Common myeloid progenitor, CD34-positive (primary cell): ENCODE data around the gene ARHGEF2.
A peak's percentile ranks its signal among the peaks of the same experiment; 100 is the strongest.

Source experiments
- CTCF ChIA-PET: fragments of 350-600 bp; sonication (Branson Sonifier 250); formaldehyde crosslinking; loops from one replicate; lab custom pipeline; 2021; ENCODE audit warnings: antibody characterized with exemption; lab: Charles Lee
- POLR2A ChIA-PET: fragments of 350-600 bp; sonication (Branson Sonifier 250); formaldehyde crosslinking; loops from one replicate; lab custom pipeline; 2021; ENCODE audit warnings: antibody characterized with exemption; lab: Charles Lee
- DNase-seq, 3 donors: peaks; one replicate each; pipeline versions ENCODE4 v3.0.0 to v3.0.0-alpha.2; 2013
- H3K27ac ChIP-seq, 2 experiments: 1 replicate in 1 of 2; 2 replicates in 1 of 2; pipeline ENCODE4 v1.7.0; 2013; ENCODE audit warnings: inconsistent platforms in 2 of 2, low read length in 2 of 2, mild to moderate bottlenecking in 2 of 2, low read depth in 1 of 2, moderate library complexity in 1 of 2; ENCODE audit not compliant: severe bottlenecking in 2 of 2, insufficient read depth in 1 of 2, poor library complexity in 1 of 2
- H3K27me3 ChIP-seq, 5 experiments: replicated peaks in 2 of 5; 1 replicate in 3 of 5; 2 replicates in 2 of 5; pipeline versions ENCODE4 v1.6.1 to v1.7.0; 2013; ENCODE audit warnings: low read length in 4 of 5, mild to moderate bottlenecking in 2 of 5, moderate library complexity in 2 of 5, inconsistent platforms in 1 of 5; ENCODE audit not compliant: insufficient read depth in 5 of 5, control insufficient read depth in 4 of 5
- H3K36me3 ChIP-seq, 4 experiments: 1 replicate in 2 of 4; 2 replicates in 2 of 4; pipeline versions ENCODE4 v1.6.1 to v1.7.0; 2013; ENCODE audit warnings: low read length in 3 of 4, control low read depth in 1 of 4, mild to moderate bottlenecking in 1 of 4; ENCODE audit not compliant: control insufficient read depth in 4 of 4, insufficient read depth in 4 of 4
- H3K4me1 ChIP-seq, 4 experiments: 1 replicate in 3 of 4; 2 replicates in 1 of 4; pipeline versions ENCODE4 v1.6.1 to v1.7.1; 2013; ENCODE audit warnings: low read length in 3 of 4, mild to moderate bottlenecking in 3 of 4, control low read depth in 1 of 4, inconsistent platforms in 1 of 4, moderate library complexity in 1 of 4; ENCODE audit not compliant: control insufficient read depth in 4 of 4, insufficient read depth in 4 of 4; ENCODE audit errors: control extremely low read depth in 1 of 4
- H3K4me3 ChIP-seq, 7 experiments: 1 replicate in 4 of 7; 2 replicates in 3 of 7; pipeline versions ENCODE4 v1.5.1 to v1.7.0; 2013; ENCODE audit warnings: mild to moderate bottlenecking in 7 of 7, low read length in 6 of 7, moderate library complexity in 6 of 7, inconsistent platforms in 2 of 7, low read depth in 2 of 7, control low read depth in 1 of 7; ENCODE audit not compliant: insufficient read depth in 4 of 7, control insufficient read depth in 1 of 7; ENCODE audit errors: extremely low read depth in 1 of 7
- H3K9me3 ChIP-seq, 5 experiments: 1 replicate in 4 of 5; 2 replicates in 1 of 5; pipeline versions ENCODE4 v1.6.1 to v1.7.1; 2013; ENCODE audit warnings: low read length in 4 of 5, mild to moderate bottlenecking in 2 of 5, inconsistent platforms in 1 of 5, low read depth in 1 of 5, moderate library complexity in 1 of 5; ENCODE audit not compliant: control insufficient read depth in 4 of 5, insufficient read depth in 2 of 5; ENCODE audit errors: control extremely low read depth in 1 of 5
- WGBS: methylation state at CpG from one replicate; pipeline ENCODE4 v1.1.5; 2013; ENCODE audit not compliant: insufficient coverage; 5-methylcytosine and 5-hydroxymethylcytosine counted together

Gene ARHGEF2

DNA sequence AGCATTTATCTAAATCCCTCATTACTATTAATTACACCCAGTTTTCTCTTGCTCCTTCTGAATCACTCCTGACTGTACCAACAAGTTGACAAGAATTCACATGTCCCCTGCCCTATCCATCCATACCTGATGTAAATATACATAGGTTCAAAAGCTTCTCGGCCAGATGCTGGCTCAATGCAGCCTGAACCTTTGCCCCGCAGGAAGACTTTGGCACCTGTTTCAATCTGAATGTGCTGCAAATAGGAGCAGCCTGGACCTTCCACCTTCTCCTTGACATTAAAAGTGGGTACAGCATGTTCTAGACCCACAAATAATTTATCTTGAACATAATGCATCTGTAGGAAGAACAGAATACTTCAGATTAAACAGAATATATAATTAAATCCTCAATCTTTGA lies 52.8 kb downstream of the ARHGEF2 start:
- WGBS: 100% methylated on average over 2 of the region's 2 CpGs
- no peaks in the 10 kb centered on the region for H3K27me3 ChIP-seq
- CTCF ChIA-PET: no interaction called here
- H3K4me3 ChIP-seq: no peak overlapping the region
- H3K4me1 ChIP-seq: no peaks in the 10 kb centered on the region
- no peak for DNase-seq
- peaks cover 43 to 88% (median 66%) of the 10 kb centered on the region in 4 experiments for H3K36me3 ChIP-seq
- POLR2A ChIA-PET: interaction anchor here (0.6 kb wide), 1 partner anchor 324 kb away, joined by 3 read pairs; no protein-coding TSS in a partner anchor
- H3K27ac ChIP-seq: no peak overlapping the region
- no peaks in the 10 kb centered on the region for H3K9me3 ChIP-seq

GRCh38 chr1:155920717-155921116 lies 57.6 kb downstream of the ARHGEF2 start:
- H3K9me3 ChIP-seq: no peaks in the 10 kb centered on the region
- H3K36me3 ChIP-seq: peaks cover 34 to 87% (median 60%) of the 10 kb centered on the region in 4 experiments
- H3K4me3 ChIP-seq: no peak overlapping the region
- H3K27ac ChIP-seq: no peak overlapping the region
- H3K4me1 ChIP-seq: no peaks in the 10 kb centered on the region
- CTCF ChIA-PET: interaction anchor here (1.6 kb wide), 1 partner anchor 17 kb away, joined by 9 read pairs; no protein-coding TSS in a partner anchor
- no peaks in the 10 kb centered on the region for H3K27me3 ChIP-seq
- 90% methylated on average over 2 of the region's 3 CpGs for WGBS
- POLR2A ChIA-PET: no interaction called here
- no peak for DNase-seq

- no peak for DNase-seq
- 100% methylated on average over 1 of the region's 2 CpGs for WGBS
- Histone ChIP-seq H3K9me3 (no peaks in the 10 kb centered on the region), H3K4me3 (no peak overlapping the region), H3K27me3 (no peaks in the 10 kb centered on the region), H3K4me1 (no peaks in the 10 kb centered on the region), H3K27ac (no peak overlapping the region), H3K36me3 (peaks cover 32 to 90% (median 57%) of the 10 kb centered on the region in 4 experiments)
- ChIA-PET POLR2A (interaction anchor here (1.1 kb wide), 1 partner anchor 15 kb away, joined by 3 read pairs; the partner anchor contains the start of gene KHDC4), CTCF (interaction anchor here (1.1 to 1.3 kb wide), 2 partner anchors 14 to 70 kb away, joined by 3 read pairs; partner anchors contain the start of gene KHDC4)
These were observed 58.5 kb downstream of the ARHGEF2 start for GRCh38 chr1:155919801-155920200.

- CTCF ChIA-PET: interaction anchor here (1.1 to 1.3 kb wide), 2 partner anchors 15 to 71 kb away, joined by 3 read pairs; partner anchors contain the start of gene KHDC4
- DNase-seq: no peak
- Histone ChIP-seq H3K4me1 (no peaks in the 10 kb centered on the region), H3K27me3 (no peaks in the 10 kb centered on the region), H3K27ac (no peak overlapping the region), H3K36me3 (peaks cover 30 to 90% (median 61%) of the 10 kb centered on the region in 4 experiments), H3K4me3 (no peak overlapping the region), H3K9me3 (no peaks in the 10 kb centered on the region)
- 100% methylated on average over 2 of the region's 3 CpGs for WGBS
- POLR2A ChIA-PET: interaction anchor here (0.6 to 0.8 kb wide), 2 partner anchors 8 to 9 kb away, joined by 3 read pairs; no protein-coding TSS in a partner anchor
These were observed 59.7 kb downstream of the ARHGEF2 start for GRCh38 chr1:155918660-155919059.

DNA sequence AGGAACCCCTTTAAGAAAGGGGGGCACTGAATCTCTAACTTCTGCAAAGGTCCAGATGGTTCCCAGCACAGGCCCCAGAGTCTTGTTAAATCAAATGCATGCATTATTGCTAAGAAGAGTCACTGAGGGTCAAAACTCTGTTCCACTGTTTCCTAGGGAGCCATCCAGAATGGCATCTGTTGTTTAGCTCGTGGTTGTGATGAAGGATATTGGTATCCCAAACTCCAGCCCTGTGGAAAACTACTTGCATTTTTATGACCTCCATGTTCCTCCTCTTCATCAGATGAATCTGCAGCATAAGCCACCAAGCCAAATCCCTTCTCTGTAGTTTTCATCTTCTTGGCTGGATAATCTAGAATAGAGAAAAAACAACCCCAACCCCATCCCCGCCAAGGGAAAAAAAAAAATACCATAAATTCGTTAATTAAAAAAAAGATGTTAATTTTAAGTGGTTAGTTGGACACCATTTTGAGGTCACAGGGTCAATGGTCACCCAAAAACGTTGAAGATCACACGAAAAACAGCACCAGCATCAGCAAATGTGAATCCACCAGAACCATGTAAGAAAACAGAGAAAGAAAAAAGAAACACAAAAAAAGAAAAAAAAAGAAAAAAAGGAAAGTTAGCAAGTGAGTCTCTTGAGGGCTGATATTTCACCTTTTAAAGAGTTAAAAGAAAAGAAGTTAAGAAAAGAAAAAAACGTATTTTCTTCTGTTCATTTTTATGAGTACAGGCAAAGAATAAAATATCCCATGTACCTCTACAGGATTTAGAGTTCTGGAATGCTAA lies 64.2 kb downstream of the ARHGEF2 start:
- WGBS: no CpG with 5 or more reads among the region's 6 CpGs
- peaks cover 22 to 72% (median 43%) of the 10 kb centered on the region in 4 experiments for H3K36me3 ChIP-seq

GRCh38 chr1:155912056-155912536 lies 66.3 kb downstream of the ARHGEF2 start:
- ChIA-PET POLR2A (no interaction called here), CTCF (interaction anchor here (0.7 to 1.1 kb wide), 2 partner anchors 76 to 154 kb away, joined by 3 read pairs; no protein-coding TSS in a partner anchor)
- 100% methylated on average over 9 of the region's 11 CpGs for WGBS
- Histone ChIP-seq H3K27ac (peak overlapping the region; percentile 74 to 87), H3K27me3 (no peaks in the 10 kb centered on the region), H3K4me1 (peaks cover 10 to 22% (median 18%) of the 10 kb centered on the region in 4 experiments), H3K36me3 (peaks cover 13 to 67% (median 38%) of the 10 kb centered on the region in 4 experiments), H3K4me3 (peak overlapping the region in 1 of 7 experiments; percentile 82), H3K9me3 (no peaks in the 10 kb centered on the region)
- no peak for DNase-seq

More for the DNA sequence above, 64.2 kb downstream of the ARHGEF2 start:
- Histone ChIP-seq H3K4me1 (peaks cover 10 to 22% (median 18%) of the 10 kb centered on the region in 4 experiments), H3K9me3 (no peaks in the 10 kb centered on the region), H3K27me3 (no peaks in the 10 kb centered on the region), H3K4me3 (no peak overlapping the region), H3K27ac (no peak overlapping the region)
- ChIA-PET CTCF (no interaction called here), POLR2A (no interaction called here)
- DNase-seq: no peak
